ENCODE results near the gene AUTS2.

AUTS2 gene

GRCh38 chr7:69790977-69791724 lies 192.9 kb downstream of the AUTS2 start:
- no peaks in the 10 kb centered on the region for H3K36me3 ChIP-seq (ENCODE audit: insufficient read depth, low read length)
- H3K9me2 ChIP-seq (replicated peaks; ENCODE audit: low read depth, low read length): no peaks in the 10 kb centered on the region
- H3K4me3 ChIP-seq (ENCODE audit: low read length, poor library complexity, severe bottlenecking): no peak overlapping the region
- H3K27me3 ChIP-seq (ENCODE audit: insufficient read depth, low read length, poor library complexity, severe bottlenecking): no peaks in the 10 kb centered on the region
- no peak overlapping the region for H3K4me2 ChIP-seq (ENCODE audit: low read depth, low read length, poor library complexity, severe bottlenecking)
- H3K9me3 ChIP-seq (ENCODE audit: insufficient read depth, low read depth, low read length): no peaks in the 10 kb centered on the region
- peaks cover 20% of the 10 kb centered on the region for H3K4me1 ChIP-seq (ENCODE audit: insufficient read depth, low read length, poor library complexity, severe bottlenecking)
- no peak overlapping the region for H3K9ac ChIP-seq (ENCODE audit: low read depth, low read length, poor library complexity, severe bottlenecking)
- H3K79me2 ChIP-seq (ENCODE audit: insufficient read depth, low read length): peaks cover 48% of the 10 kb centered on the region; the same call in 1 of the 2 replicates
- H3F3A ChIP-seq (ENCODE audit: low read depth): no peaks in the 10 kb centered on the region
- H4K20me1 ChIP-seq (ENCODE audit: insufficient read depth, low read length, poor library complexity, severe bottlenecking): peaks cover 7% of the 10 kb centered on the region
- no peak for TF ChIP-seq EZH2phosphoT487 (IDR thresholded peaks at IDR 0.05; ENCODE audit: borderline replicate concordance)
- no peak for TF ChIP-seq CTCF (conservative IDR thresholded peaks at IDR 0.05; ENCODE audit: low read length)
- H2AFZ ChIP-seq (ENCODE audit: low read length): no peak overlapping the region

GRCh38 chr7:69791739-69792138 lies 193.5 kb downstream of the AUTS2 start:
- TF ChIP-seq CTCF (conservative IDR thresholded peaks at IDR 0.05; ENCODE audit: low read length): no peak
- TF ChIP-seq EZH2phosphoT487 (IDR thresholded peaks at IDR 0.05; ENCODE audit: borderline replicate concordance): no peak

GRCh38 chr7:69795932-69796331 lies 197.7 kb downstream of the AUTS2 start:
- no peak for TF ChIP-seq CTCF (conservative IDR thresholded peaks at IDR 0.05; ENCODE audit: low read length)
- TF ChIP-seq EZH2phosphoT487 (IDR thresholded peaks at IDR 0.05; ENCODE audit: borderline replicate concordance): no peak
- no peak overlapping the region for H3K4me2 ChIP-seq (ENCODE audit: low read depth, low read length, poor library complexity, severe bottlenecking)
- H3K9ac ChIP-seq (ENCODE audit: low read depth, low read length, poor library complexity, severe bottlenecking): no peak overlapping the region
- peaks cover 5% of the 10 kb centered on the region for H4K20me1 ChIP-seq (ENCODE audit: insufficient read depth, low read length, poor library complexity, severe bottlenecking)
- H3K4me3 ChIP-seq (ENCODE audit: low read length, poor library complexity, severe bottlenecking): no peak overlapping the region
- H3K79me2 ChIP-seq (ENCODE audit: insufficient read depth, low read length): peaks cover 48% of the 10 kb centered on the region
- H3K9me2 ChIP-seq (replicated peaks; ENCODE audit: low read depth, low read length): no peaks in the 10 kb centered on the region
- no peak overlapping the region for H2AFZ ChIP-seq (ENCODE audit: low read length)
- no peaks in the 10 kb centered on the region for H3F3A ChIP-seq (ENCODE audit: low read depth)
- H3K36me3 ChIP-seq (ENCODE audit: insufficient read depth, low read length): no peaks in the 10 kb centered on the region
- H3K4me1 ChIP-seq (ENCODE audit: insufficient read depth, low read length, poor library complexity, severe bottlenecking): peaks cover 11% of the 10 kb centered on the region
- H3K9me3 ChIP-seq (ENCODE audit: insufficient read depth, low read depth, low read length): no peaks in the 10 kb centered on the region
- H3K27me3 ChIP-seq (ENCODE audit: insufficient read depth, low read length, poor library complexity, severe bottlenecking): no peaks in the 10 kb centered on the region

More at GRCh38 chr7:69791739-69792138, 193.5 kb downstream of the AUTS2 start:
- no peaks in the 10 kb centered on the region for H3F3A ChIP-seq (ENCODE audit: low read depth)
- H3K9me3 ChIP-seq (ENCODE audit: insufficient read depth, low read depth, low read length): no peaks in the 10 kb centered on the region
- no peaks in the 10 kb centered on the region for H3K36me3 ChIP-seq (ENCODE audit: insufficient read depth, low read length)
- H4K20me1 ChIP-seq (ENCODE audit: insufficient read depth, low read length, poor library complexity, severe bottlenecking): peaks cover 7% of the 10 kb centered on the region
- H3K4me1 ChIP-seq (ENCODE audit: insufficient read depth, low read length, poor library complexity, severe bottlenecking): peaks cover 20% of the 10 kb centered on the region
- H3K9me2 ChIP-seq (replicated peaks; ENCODE audit: low read depth, low read length): no peaks in the 10 kb centered on the region
- no peak overlapping the region for H2AFZ ChIP-seq (ENCODE audit: low read length)
- peaks cover 51% of the 10 kb centered on the region; the same call in 1 of the 2 replicates for H3K79me2 ChIP-seq (ENCODE audit: insufficient read depth, low read length)
- H3K4me3 ChIP-seq (ENCODE audit: low read length, poor library complexity, severe bottlenecking): no peak overlapping the region
- no peak overlapping the region for H3K9ac ChIP-seq (ENCODE audit: low read depth, low read length, poor library complexity, severe bottlenecking)
- no peaks in the 10 kb centered on the region for H3K27me3 ChIP-seq (ENCODE audit: insufficient read depth, low read length, poor library complexity, severe bottlenecking)
- no peak overlapping the region for H3K4me2 ChIP-seq (ENCODE audit: low read depth, low read length, poor library complexity, severe bottlenecking)
